Central memory CD4-positive, alpha-beta T cell (primary cell): Measurements from ENCODE around the gene IL13.

Experiments
- DNase-seq: peaks from one replicate; pipeline ENCODE4 v3.0.0; 2022

Gene IL13

GRCh38 chr5:132656774-132657355, 1.1 kb upstream of the IL13 start:
- DNase-seq = no peak

GRCh38 chr5:132658381-132659302, 669 bp downstream of the IL13 start:
- DNase-seq = no peak

- DNase-seq = no peak
Observed at GRCh38 chr5:132659598-132660493, 1.9 kb downstream of the IL13 start.

- DNase-seq = no peak
Observed at GRCh38 chr5:132661231-132662003, 3.4 kb downstream of the IL13 start.

- DNase-seq = no peak
Observed at GRCh38 chr5:132662004-132662401, 4.0 kb downstream of the IL13 start.

GRCh38 chr5:132662925-132663770, 5.2 kb downstream of the IL13 start:
- DNase-seq = peak; percentile 10

- DNase-seq = no peak
Observed at GRCh38 chr5:132663771-132664695, 6.1 kb downstream of the IL13 start.

GRCh38 chr5:132664696-132665209, 6.8 kb downstream of the IL13 start:
- DNase-seq = no peak

GRCh38 chr5:132665574-132666080, 7.7 kb downstream of the IL13 start:
- DNase-seq = no peak

- DNase-seq = no peak
Observed at GRCh38 chr5:132666310-132667123, 8.5 kb downstream of the IL13 start.

GRCh38 chr5:132667309-132667708, 9.3 kb downstream of the IL13 start:
- DNase-seq = no peak

GRCh38 chr5:132667761-132668705, 10.1 kb downstream of the IL13 start:
- no peak for DNase-seq

- DNase-seq = no peak
Observed at GRCh38 chr5:132668706-132669454, 10.9 kb downstream of the IL13 start.

GRCh38 chr5:132669455-132669820, 11.5 kb downstream of the IL13 start:
- no peak for DNase-seq

- no peak for DNase-seq
Observed at GRCh38 chr5:132669966-132670882, 12.3 kb downstream of the IL13 start.

- DNase-seq = no peak
Observed at GRCh38 chr5:132671000-132671399, 13.0 kb downstream of the IL13 start.
